ENCODE data around the gene SYT12.

Gene SYT12

GRCh38 chr11:67071420-67072284, 48.7 kb downstream of the SYT12 start:
- peak overlapping the region; percentile 9 for H3K4me3 ChIP-seq (ENCODE audit: low read depth, low read length)
- in situ Hi-C loops (cut with HindIII; ENCODE audit: low sequenced_read_pairs) = no loop called here
- TF ChIP-seq CTCF (IDR thresholded peaks at IDR 0.05; ENCODE audit: low read depth, low read length, missing control alignments) = peak; percentile 92
- peak; percentile 38 for DNase-seq (ENCODE audit: low read depth)

GRCh38 chr11:67072295-67072694, 49.4 kb downstream of the SYT12 start:
- DNase-seq (ENCODE audit: low read depth) = no peak
- in situ Hi-C loops (cut with HindIII; ENCODE audit: low sequenced_read_pairs) = no loop called here
- H3K4me3 ChIP-seq (ENCODE audit: low read depth, low read length) = no peak overlapping the region
- no peak for TF ChIP-seq CTCF (IDR thresholded peaks at IDR 0.05; ENCODE audit: low read depth, low read length, missing control alignments)

- in situ Hi-C loops (cut with HindIII; ENCODE audit: low sequenced_read_pairs) = no loop called here
- no peak for DNase-seq (ENCODE audit: low read depth)
- TF ChIP-seq CTCF (IDR thresholded peaks at IDR 0.05; ENCODE audit: low read depth, low read length, missing control alignments) = no peak
- H3K4me3 ChIP-seq (ENCODE audit: low read depth, low read length) = no peak overlapping the region
Observed at GRCh38 chr11:67073908-67074307, 51.0 kb downstream of the SYT12 start.

- in situ Hi-C loops (cut with HindIII; ENCODE audit: low sequenced_read_pairs) = no loop called here
- no peak for DNase-seq (ENCODE audit: low read depth)
- H3K4me3 ChIP-seq (ENCODE audit: low read depth, low read length) = no peak overlapping the region
- TF ChIP-seq CTCF (IDR thresholded peaks at IDR 0.05; ENCODE audit: low read depth, low read length, missing control alignments) = no peak
Observed at GRCh38 chr11:67076202-67076601, 53.3 kb downstream of the SYT12 start.

- DNase-seq (ENCODE audit: low read depth) = no peak
- in situ Hi-C loops (cut with HindIII; ENCODE audit: low sequenced_read_pairs) = no loop called here
- H3K4me3 ChIP-seq (ENCODE audit: low read depth, low read length) = no peak overlapping the region
- TF ChIP-seq CTCF (IDR thresholded peaks at IDR 0.05; ENCODE audit: low read depth, low read length, missing control alignments) = no peak
Observed at GRCh38 chr11:67079065-67079705, 56.3 kb downstream of the SYT12 start.

GRCh38 chr11:67082071-67082791, 59.3 kb downstream of the SYT12 start:
- TF ChIP-seq CTCF (IDR thresholded peaks at IDR 0.05; ENCODE audit: low read depth, low read length, missing control alignments) = no peak
- in situ Hi-C loops (cut with HindIII; ENCODE audit: low sequenced_read_pairs) = no loop called here
- no peak overlapping the region for H3K4me3 ChIP-seq (ENCODE audit: low read depth, low read length)
- DNase-seq (ENCODE audit: low read depth) = no peak
